ENCODE results near the gene TOX2.

DNA sequence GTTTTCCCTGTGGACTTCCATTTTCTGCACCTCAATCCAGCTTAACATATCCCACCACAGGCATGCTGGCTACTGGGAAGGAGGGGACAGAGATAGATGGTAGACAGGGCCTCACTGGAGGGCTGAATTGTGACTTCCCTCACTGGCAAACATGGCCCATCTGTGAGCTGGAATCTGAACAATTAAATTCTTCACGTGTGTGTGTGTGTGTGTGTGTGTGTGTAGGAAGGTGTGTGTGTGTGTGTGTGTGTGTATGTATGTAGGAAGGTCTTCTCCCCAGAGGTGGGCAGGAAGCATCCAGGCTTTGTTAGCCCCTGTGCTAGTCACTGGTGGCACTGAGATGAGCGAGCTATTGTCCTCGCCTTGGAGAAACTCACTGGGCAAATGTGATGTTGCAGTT is 5.4 kb upstream of the TOX2 start:
- TF ChIP-seq CTCF (IDR thresholded peaks at IDR 0.05), result no peak
- no peak for TF ChIP-seq SIN3A (IDR thresholded peaks at IDR 0.05; ENCODE audit: borderline replicate concordance, insufficient read depth, low read depth, low read length)

Measured in Panc1 (cell line).